Stimulated activated CD4-positive, alpha-beta T cell treated with anti-CD3 and anti-CD28 coated beads, Interleukin-12 subunit alpha, Interleukin-12 subunit beta, amount 100 ng/mL, for 24 hours (primary cell): ENCODE measurements around the gene LIN54.
"Not testable (repeated sequence)": the region's sequence is repeated elsewhere in the genome, so short reads cannot be mapped to it uniquely, and the experiment has no call there.

Experiments used
- DNase-seq, 2 experiments: peaks; one replicate each; pipeline ENCODE4 v3.0.0-alpha.2; 2020; ENCODE audit warnings: low read depth in 2 of 2

LIN54 gene

DNA sequence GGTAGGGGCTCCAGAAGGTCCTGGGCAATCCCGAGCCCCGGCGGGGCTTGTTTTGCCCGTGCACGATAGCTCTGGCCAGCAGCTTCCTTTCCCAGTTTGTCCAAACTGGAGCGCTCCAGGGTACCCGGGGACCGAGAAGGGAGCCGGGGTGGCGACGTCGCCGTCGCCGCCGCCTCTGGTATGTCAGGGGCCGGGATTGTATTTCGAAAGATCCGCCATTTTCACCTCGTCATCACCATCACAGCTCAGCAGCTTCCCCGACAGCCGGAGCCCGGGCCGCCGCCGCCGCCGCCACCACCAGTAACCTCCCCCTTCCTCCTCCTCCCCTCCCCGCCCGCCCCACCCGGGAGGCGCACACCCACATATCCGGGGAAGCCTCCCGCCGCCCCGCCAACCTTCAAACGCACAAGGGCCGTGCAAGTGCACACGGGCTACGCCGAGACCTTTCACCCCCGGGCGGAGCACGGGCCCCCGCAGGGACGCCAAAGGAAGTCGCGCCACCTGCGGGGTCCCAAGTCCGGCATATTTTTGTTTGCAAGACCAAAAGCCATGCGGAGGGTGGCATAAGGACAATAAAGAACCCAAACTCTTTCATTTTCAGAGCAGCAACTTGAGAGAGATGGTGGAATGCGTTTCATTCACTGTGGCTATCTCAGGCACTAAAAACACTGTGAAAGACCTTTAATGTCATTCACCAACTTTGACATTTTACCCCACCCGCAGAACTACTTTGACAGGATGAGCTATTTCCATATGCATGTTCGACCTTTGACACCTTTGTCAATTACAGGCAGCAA, at the start of gene LIN54:
Gene LIN54, minus strand, starts transcription at position 302 of the 797 bp plus-strand sequence. CDS start 25,979 bp downstream, outside the sequence.
- peak; percentile 62 to 73 for DNase-seq

DNA sequence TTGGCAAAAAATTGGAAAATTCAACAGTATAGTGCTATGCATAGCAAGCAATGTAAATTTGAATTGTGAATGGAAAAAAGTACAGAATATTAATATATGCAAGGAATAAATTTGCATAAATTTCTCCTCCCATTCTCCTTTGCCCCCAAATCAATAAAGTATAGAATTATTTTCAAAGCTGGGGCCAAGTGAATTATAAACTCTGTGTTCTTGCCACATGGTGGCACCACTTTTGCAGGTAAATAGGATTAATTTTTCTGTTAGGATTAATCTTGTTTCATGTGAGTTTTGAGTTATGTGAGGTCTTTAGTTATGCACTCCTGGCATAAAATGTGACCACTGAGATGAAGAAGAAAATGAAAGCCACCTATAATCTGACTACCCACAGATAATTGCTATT, 44.3 kb upstream of the LIN54 start:
- DNase-seq, result no peak

DNA sequence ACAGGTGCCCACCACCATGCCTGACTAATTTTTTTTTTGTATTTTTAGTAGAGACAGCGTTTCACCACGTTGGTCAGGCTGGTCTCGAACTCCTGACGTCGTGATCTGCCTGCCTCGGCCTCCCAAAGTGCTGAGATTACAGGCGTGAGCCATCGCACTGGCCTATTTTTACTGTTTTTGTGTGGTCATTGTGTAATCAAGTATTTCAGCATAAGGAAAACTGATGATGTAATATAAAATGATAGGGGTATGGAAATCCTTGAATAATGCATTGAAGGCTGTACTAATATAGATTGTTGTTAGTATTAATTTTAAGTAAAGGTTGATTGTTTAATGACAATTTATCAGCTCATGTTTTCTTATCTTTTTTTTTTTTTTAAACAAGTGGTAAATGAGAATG, 38.2 kb upstream of the LIN54 start:
- not testable (repeated sequence) for DNase-seq

DNA sequence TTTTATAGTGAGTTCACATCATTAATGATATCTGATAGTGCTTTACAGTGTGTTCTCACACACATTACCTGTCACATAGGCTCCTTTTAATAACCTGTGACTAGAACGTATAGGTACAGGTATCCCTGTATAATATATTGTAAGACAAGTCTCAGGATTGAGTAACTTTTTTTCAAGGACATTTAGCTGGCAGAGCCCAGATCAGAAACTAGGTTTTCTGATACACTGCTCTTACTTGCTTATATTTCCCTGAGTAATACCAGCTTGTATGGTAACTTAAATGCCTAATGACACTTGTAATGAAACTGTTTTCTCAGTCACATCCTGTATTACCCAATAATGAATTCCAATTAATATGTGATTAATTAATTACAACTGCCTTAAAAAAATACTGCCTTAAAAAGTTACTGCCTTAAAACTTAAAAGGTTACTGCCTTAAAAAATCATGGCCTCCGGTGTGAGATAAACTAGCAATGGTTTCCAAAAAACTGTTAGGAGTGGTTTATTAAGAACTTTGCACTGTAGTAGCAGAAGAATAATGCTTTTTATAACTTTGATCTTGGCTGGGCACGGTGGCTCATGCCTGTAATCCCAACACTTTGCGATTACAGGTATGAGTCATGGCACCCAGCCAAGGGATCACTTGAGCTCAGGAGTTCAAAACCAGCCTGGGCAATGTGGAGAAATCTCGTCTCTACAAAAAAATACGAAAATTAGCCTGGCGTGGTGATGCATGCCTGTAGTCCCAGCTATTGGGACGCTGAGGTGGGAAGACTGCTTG, 36.3 kb upstream of the LIN54 start:
- no peak for DNase-seq

DNA sequence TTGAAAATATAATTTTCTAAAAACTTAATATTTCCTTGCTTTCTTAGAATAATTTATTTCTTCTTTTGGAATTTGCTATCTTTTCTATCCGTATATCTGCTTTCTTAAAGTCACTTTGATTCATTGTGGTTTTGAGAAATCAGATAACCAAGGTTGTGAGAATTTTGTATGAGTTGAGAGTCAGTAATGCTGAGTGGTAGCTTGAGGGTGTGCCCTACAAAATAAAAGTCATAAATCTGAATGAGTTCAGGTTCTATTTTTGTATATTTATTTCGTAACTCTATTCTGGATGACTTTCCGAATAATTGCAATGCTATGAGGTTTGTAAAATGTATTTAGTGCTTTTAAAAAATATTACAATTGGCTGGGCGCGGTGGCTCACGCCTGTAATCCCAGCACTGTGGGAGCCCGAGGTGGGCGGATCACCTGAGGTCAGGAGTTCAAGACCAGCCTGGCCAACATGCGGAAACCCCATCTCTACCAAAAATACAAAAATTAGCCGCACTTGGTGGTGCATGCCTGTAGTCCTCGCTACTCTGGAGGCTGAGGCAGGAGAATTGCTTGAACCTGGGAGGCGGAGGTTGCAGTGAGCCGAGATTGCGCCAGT, 33.3 kb upstream of the LIN54 start:
- DNase-seq, result no peak

DNA sequence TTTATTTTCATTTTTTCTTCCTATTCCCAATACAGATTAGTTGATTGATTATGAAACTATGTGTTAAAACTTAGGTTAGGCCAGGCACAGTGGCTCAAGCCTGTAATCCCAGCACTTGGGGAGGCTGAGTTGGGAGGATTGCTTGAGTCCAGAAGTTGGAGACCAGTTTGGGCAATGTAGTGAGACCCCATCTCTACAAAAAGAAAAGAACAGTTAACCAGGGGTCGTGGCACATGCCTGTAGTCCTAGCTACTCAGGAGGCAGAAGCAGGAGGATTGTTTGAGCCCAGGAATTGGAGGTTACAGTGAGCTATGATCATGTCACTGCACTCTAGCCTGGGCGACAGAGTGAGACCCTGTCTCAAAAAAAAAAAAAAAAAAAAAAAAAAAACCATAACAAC, 32.5 kb upstream of the LIN54 start:
- DNase-seq, result not testable (repeated sequence)

DNA sequence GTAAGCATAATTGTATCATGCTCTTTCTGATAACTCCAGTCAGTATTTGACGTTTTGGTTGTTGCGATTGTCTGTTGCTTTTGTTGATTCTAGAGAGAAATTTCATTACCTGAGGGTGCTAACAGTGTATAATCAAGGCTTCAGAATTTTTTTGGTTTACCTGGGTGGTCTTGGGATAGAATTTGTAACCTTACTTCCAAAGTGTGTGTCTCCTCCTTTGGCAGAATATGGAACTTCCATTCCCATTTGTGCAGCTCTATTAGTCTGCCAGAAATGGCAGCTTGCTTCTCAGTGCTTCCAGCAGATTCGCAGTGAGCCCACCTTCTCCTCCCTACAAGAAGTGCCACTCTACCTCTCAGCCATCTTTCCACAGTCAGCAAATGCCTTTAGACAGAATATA, 29.6 kb upstream of the LIN54 start:
- DNase-seq, result no peak

DNA sequence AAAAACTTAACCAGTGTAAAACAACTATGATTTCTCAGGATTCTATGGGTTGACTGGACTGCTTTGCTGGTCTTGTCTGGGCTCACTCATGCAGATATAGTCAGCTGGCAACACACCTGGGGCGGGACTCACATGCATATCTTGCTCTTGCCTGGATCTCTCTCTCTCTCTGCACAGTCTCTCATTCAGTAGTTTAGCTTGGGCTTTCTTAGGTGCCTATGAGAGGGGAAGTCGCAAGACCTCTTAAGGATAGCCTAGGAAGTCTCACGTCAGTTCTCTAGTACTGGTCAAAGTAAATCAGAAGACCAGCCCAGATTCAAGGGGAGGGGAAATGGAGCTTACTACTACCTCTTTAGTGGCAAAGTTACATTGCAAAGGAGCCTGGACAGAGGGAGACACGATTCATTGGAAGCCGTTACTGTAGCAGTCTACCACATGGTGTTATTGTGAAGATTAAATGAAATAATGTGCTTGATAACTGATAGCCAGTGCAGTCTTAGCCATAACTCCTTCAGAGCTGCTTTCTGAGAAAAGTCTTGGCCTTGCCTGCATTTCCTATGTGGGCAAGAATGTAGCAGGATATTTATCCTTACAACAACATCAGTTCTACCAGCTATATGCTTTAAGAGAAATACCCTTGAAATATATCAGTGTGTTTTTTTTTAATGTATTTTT, 26.5 kb upstream of the LIN54 start:
- DNase-seq, result no peak

DNA sequence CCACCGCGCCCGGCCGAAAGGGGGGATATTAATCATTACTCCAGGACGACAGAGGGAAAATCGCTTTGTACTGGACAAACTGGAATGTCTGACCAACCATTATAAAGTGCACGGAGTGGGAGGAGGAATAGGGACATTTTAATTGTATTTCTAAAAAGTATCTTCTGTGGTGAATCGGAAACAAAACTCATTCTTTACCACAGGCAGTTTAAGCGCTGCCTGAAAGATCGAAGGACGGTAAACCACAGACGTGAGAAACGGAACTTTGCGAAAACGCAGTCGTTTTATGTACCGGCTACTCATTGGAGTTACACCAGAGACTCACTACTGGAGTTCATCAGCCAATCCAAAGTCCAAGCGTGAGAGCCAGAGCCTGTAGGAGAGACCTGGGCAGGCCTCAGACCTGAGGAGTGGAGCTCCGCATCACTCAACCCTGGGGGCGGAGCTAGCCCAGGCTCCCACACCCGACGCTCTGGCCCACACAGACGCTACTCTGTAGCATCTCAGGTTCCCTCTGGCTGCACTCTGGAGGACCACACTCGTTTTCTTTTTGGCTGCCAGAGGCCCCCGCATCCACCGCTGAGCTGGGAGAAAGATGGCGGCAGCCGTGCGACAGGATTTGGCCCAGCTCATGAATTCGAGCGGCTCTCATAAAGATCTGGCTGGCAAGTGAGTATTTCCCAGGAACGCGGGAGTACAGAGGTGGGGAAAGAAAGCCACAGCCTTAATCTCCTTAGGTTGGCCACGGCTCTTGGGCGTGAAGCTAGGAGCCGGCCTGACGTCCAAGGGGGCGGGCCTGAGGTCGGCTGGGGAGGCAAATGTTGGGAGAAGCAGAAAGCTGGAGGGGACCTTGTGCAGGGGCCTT, 24.2 kb upstream of the LIN54 start, which contains the start of gene COPS4:
Gene COPS4, plus strand, starts transcription at position 554 of the 865 bp plus-strand sequence. Its CDS starts 42 bp downstream, at position 596.
- DNase-seq, result peak; percentile 88 to 91

DNA sequence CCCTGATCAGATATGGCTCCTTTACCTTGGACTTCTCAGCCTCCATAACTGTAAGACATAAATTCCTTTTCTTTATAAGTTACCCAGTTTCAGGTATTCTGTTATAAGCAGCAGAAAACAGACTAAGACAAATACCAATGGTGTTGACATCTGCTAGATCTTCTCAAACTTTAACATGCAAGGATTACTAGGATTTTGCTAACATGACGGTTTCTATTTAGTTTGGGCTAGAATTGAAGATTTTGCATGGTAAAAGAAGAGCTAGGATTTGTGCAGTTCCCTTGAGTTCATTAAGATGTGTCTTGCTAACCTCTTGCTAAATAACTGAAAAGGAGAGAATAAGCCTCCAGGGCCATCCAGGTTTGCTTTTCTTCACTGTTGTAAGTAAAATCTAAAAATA, 19.1 kb upstream of the LIN54 start:
- no peak for DNase-seq

DNA sequence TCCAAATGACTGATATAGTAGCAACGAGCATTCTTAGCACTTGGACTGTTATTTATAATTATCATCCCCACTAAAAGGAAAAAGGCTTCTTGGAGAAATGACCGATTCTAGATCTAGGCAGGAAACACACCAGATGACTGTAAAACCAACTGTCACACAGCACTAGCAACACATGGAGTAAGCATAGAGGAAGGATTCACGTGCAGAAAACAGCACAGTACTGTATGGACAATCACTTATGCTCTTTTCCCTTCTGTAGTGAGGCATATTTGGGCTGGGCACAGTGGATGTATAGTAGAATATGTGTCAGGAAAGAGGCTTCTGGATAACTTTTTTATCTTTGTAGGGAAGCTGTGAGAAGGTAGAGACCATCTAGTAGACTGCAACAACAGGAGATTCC, 18.4 kb upstream of the LIN54 start:
- no peak for DNase-seq

DNA sequence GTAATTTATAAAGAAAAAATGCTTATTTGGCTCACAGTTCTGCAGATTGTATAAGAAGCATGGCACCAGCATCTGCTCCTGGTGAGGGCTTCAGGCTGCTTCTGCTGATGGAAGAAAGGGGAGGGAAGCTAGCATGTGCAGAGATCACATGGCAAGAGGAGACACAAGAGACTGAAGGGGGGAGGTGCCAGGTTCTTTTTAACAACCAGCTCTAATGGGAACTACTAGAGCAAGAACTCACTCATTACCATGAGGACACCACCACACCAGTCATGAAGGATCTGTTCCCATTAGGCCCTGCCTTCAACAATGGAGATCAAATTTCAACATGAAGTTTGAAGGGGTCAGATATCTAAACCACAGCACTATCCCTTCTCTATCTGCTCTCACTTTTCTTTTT, 14.9 kb upstream of the LIN54 start:
- no peak for DNase-seq

DNA sequence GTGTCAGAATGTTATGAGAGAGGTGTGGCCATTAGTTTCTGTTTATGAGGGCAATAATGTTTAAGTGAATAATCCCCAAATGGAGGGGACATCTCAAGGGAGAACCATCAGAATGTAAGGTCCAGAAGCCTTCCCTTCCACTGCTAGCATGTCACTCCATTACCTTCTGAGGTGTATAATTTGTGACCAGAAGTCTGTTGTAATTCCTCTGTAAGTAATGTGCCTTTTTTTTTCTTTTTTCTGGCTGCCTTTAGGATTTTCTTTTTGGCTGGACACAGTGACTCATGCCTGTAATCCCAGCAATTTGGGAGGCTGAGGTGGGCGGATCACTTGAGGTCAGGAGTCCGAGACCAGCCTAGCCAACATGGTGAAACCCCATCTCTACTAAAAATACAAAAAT, 13.6 kb upstream of the LIN54 start:
- DNase-seq, result no peak

DNA sequence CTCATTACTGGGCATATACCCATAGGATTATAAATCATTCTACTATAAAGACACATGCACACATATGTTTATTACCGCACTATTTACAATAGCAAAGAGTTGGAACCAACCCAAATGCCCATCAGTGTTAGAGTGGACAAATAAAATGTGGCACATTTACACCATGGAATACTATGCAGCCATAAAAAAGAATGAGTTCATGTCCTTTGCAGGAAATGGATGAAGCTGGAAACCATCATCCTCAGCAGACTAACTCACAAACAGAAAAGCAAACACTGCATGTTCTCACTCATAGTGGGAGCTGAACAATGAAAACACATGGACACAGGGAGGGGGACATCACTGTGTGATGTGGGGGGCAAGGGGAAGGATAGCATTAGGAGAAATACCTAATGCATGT, 13.0 kb upstream of the LIN54 start:
- not testable (repeated sequence) for DNase-seq

DNA sequence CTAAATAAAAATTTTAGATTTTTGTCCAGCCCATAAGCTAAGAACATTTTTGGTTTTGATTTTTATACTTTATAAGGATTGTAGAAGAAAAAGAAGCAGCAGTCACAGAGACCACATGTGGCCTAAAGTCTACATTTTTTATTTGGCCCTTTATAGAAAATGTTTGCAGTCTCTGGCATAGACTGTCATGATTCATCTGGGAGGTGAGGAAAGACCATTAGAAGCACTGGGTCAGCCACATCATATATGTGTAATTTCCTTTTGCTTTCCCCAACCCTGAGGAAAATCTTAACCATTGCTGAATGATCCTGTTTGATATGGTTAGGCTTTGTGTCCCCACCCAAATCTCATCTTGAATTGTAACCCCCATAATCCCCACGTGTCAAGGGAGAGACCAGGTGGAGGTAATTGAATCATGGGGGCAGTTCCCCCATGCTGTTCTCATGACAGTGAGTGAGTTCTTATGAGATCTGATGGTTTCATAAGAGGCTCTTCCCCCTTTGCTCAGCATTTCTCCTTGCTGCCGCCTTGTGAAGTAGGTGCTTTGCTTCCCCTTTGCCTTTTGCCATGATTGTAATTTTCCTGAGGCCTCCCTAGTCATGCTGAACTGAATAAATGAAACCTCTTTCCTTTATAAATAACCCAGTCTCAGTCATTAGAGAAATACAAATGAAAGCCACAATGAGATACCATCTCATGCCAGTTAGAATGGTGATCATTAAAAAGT, 12.3 kb upstream of the LIN54 start:
- no peak for DNase-seq

DNA sequence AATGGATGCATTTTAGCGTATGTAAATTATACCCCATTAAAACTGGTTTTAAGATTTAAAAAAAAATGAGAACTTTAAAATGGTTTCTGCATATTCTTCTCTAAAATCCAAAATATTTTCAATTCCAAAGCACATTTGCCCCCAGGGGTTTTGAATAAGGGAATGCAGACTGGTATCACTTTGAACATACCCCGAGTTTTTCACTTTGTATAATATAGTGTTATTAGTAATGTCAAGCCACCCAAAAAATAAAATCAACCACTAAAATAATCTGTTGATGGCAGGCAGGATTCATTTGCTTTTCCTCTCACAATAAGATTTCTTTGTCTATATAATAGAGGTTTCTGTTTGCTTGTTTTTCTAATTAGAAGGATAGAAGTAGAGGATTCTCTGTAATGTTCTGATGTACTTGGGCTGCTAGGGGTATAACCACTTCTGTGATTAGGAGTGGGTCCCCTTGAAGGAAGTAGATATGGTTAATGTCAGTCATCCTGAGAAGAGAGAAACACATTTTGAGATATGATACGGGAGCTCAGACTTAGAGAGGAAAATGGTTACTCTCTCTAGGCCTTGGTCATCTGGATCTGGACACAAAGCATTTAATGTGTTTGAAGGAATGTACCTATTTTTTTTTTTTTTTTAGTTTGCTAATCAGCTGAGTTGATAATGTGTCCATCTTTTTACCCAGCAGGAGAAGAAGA, 9.3 kb upstream of the LIN54 start:
- DNase-seq, result no peak

DNA sequence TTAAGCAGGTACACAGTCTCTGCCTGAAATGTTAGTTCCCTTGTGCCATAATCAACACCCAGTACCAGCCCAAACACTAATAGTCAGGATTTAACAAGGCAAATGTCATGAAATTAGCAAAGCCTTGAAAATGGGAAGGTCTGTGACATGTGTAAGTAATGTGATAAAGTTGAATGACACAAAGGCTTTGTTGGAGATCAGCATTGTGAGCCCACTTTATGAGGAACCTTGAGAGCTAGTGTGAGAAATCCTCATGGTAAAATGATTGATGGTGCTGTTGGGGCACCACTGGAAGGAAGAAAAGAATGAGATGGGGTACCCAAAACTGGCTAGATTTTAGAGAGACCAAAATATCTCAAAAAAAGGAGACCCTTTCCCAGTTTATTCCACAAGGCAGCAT, 3.3 kb upstream of the LIN54 start:
- no peak for DNase-seq

DNA sequence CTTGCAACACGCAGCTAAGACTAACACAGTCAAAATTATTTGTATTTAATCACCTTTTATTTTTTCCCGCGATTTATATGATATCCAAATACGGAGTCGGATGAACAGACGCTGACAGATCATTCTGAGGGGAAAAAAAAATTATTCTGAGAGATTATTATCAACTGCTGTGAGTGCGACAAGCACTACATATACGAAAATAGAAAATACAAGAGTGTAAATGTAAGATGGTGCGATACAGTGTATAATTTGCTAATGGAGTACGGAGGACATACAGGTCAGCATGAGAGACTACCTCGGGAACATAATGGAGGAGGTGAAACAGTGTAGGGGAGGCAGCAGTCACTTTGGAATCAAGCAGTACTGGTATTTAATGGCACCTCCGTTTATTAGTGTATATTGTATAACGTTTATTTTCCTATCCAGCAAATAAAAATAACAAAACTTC, 2.8 kb upstream of the LIN54 start:
- no peak for DNase-seq

DNA sequence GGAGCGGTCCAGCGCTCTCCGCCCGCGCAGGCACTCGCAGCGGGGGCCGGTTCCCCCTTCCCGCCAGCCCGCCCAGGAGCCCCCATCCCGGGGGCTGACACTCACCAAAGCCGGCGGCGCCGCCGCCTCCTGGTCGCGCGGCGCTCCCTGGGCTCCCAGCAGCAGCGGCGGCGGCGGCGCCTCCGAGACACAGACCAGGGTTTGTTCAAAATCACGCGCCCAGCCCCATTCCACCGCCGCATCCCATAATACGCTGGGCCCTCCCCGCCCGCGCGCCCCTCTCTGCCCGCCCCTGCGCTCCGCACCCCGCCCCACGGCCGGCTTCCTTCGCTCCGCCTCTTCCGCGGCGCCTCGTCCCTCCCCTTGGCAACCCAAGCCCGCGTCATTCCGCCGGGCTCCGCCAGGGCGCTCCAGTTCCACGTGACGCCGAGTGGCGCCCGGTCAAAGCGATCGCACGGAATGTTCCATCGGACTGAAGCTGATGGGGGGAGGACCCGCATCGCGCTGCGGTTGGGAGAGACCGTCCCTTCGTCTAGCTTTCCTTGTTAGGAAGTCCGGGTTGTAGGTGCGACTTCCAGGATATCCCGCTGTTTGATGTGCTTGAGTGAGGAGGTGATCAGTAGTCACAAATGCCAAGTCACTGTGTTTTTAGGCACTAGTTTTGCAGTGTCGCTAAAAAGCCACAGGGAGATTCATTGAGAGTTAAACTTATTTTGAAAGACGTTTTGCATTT, 2.2 kb upstream of the LIN54 start:
- peak; percentile 94 to 95 for DNase-seq
